ENCODE data around the gene KREMEN1.
"Not testable (repeated sequence)": the region's sequence is repeated elsewhere in the genome, so short reads cannot be mapped to it uniquely, and the experiment has no call there.

The KREMEN1 gene

DNA sequence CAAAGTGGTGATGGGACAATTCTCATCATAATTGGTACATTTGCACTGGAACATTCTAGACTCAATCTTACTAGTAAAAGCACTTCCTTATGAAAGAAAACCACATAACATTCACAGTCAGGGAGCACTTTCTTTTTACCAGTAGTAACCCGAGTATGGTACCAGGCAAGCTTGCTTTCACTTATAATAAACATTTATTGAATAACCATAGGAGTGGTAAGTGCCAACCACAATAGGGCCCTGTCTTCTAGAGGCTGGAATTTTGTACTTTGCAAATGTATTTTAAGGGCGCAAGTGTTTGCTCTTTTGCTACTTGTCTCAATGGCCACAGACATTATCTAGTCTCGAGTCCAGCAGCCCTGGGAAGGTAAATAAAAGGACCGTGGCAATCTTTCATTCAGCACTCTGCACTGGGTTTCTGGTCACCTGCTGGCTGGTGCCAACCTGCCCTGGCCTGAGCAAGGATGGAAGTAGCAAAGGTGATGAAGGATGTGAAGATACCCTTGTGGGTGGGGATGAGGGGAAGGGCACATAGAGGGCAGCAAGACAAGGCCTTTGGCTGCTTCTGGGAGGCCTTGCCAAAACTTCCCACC, 35.4 kb upstream of the KREMEN1 start:
- H3K4me3 Mint-ChIP-seq = no peak overlapping the region
- no peaks in the 10 kb centered on the region for H3K27me3 Mint-ChIP-seq (ENCODE audit: low read depth)
- no peak for TF ChIP-seq CTCF (IDR thresholded peaks at IDR 0.05; ENCODE audit: unreplicated experiment in 3 of 3)
- peaks cover 34% of the 10 kb centered on the region for H3K4me1 Mint-ChIP-seq
- no peaks in the 10 kb centered on the region for H3K36me3 Mint-ChIP-seq (ENCODE audit: low read depth)
- peak overlapping the region; percentile 33 to 79 (median 59) for H3K27ac Mint-ChIP-seq
- no peaks in the 10 kb centered on the region for H3K9me3 Mint-ChIP-seq

DNA sequence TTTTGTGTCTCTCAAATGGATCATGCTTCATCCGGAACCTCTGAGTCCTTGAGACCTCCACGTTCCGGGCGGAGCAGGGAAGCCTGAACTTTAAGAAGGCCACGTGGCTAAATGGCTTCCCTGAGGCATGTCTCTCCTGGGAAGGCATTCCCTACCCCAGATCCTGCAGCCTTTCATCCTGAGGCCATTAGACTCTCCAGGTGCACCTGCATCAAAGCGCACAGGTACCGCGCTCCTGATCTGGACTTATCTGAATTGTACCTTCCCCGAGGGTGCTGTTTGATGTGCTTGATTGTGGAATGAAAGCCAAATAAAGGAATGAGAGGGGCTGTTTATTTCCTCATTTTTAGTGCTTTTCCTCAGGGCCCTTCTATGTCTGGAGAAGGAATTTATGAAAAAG, 33.7 kb upstream of the KREMEN1 start:
- no peak for TF ChIP-seq CTCF (IDR thresholded peaks at IDR 0.05; ENCODE audit: unreplicated experiment in 3 of 3)
- Mint-ChIP-seq H3K4me3 (no peak overlapping the region), H3K9me3 (no peaks in the 10 kb centered on the region), H3K4me1 (peaks cover 29% of the 10 kb centered on the region), H3K27me3 (ENCODE audit: low read depth) (no peaks in the 10 kb centered on the region), H3K36me3 (ENCODE audit: low read depth) (peaks cover 7% of the 10 kb centered on the region), H3K27ac (peak overlapping the region; percentile 49 to 80 (median 54))

GRCh38 chr22:29039684-29040083, 33.2 kb upstream of the KREMEN1 start:
- not testable (repeated sequence) for H3K9me3 Mint-ChIP-seq; H3K27me3 Mint-ChIP-seq (ENCODE audit: low read depth); H3K4me3 Mint-ChIP-seq
- Mint-ChIP-seq H3K4me1 (peaks cover 24% of the 10 kb centered on the region), H3K27ac (peak overlapping the region; percentile 49 to 80 (median 54)), H3K36me3 (ENCODE audit: low read depth) (peaks cover 11% of the 10 kb centered on the region)

GRCh38 chr22:29040385-29041275, 32.2 kb upstream of the KREMEN1 start:
- Mint-ChIP-seq H3K27ac (peak overlapping the region in 2 of 3 experiments; percentile 72 to 80), H3K4me3 (no peak overlapping the region), H3K27me3 (ENCODE audit: low read depth) (no peaks in the 10 kb centered on the region), H3K36me3 (ENCODE audit: low read depth) (peaks cover 11% of the 10 kb centered on the region), H3K4me1 (peaks cover 23% of the 10 kb centered on the region), H3K9me3 (no peaks in the 10 kb centered on the region)
- TF ChIP-seq CTCF (IDR thresholded peaks at IDR 0.05; ENCODE audit: unreplicated experiment in 3 of 3) = peak; percentile 95 to 97 (median 97)

DNA sequence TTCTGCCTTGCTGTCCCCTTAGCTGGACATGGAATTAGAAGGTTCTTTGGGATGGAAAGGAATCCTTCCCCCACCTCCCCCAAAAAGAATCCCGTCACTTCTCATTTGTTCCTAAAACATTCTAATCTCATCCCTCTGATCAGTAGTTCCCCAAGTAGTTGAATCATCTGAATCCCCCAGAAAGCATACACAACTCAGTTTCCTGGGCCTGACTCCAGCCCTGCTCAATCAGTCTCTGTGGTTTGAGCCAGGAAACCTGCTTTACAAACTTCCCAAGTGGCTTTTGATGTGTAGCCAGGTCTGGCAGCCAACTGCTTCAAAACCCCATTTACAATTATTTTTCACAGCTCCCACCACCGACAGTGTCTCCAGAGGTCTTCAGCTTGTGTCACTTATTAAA, 31.4 kb upstream of the KREMEN1 start:
- Mint-ChIP-seq H3K4me3 (no peak overlapping the region), H3K9me3 (no peaks in the 10 kb centered on the region), H3K4me1 (peaks cover 23% of the 10 kb centered on the region), H3K27me3 (ENCODE audit: low read depth) (no peaks in the 10 kb centered on the region), H3K27ac (peak overlapping the region in 2 of 3 experiments; percentile 50 to 72), H3K36me3 (ENCODE audit: low read depth) (peaks cover 15% of the 10 kb centered on the region)
- TF ChIP-seq CTCF (IDR thresholded peaks at IDR 0.05; ENCODE audit: unreplicated experiment in 3 of 3) = no peak

DNA sequence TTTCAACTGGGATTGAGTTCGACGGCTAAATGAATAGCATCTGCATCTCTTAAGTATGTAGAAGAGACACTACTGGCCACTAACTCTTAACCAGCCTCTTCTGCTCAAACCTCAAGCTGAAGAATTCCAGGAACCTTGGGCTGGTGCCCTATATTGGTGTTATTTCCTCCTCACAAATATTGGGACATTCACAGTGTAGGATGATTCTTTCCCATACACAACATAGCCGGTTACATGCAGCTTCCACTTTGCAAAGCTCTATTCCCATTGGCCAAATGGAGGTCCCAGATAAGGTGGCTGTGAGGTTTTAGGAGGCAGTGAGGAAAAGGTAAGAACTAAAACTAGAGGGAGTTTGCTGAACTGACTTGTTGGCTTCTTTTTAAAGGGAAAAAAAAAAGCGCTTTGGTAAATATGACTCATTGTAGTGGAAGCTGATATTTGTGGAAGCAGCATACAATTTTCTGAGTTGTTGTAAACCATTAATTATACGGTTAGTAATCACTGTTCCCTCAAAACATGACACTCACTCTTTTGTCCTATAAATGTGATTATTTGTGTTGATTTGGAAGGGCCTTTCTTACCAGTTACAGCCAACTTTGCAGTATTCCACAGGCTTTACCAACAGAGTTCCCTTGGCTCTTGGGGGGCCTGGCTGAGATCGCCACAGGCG, 28.8 kb upstream of the KREMEN1 start:
- Mint-ChIP-seq H3K4me3 (no peak overlapping the region), H3K27me3 (ENCODE audit: low read depth) (no peaks in the 10 kb centered on the region), H3K27ac (peak overlapping the region in 1 of 3 experiments; percentile 54), H3K4me1 (peaks cover 20% of the 10 kb centered on the region), H3K9me3 (no peaks in the 10 kb centered on the region), H3K36me3 (ENCODE audit: low read depth) (peaks cover 32% of the 10 kb centered on the region)
- TF ChIP-seq CTCF (IDR thresholded peaks at IDR 0.05; ENCODE audit: unreplicated experiment in 3 of 3) = no peak

Data from nephron (organoid).